ENCODE measurements around the gene EDIL3. TPM values are rescaled to one million over a fixed set of nuclear protein-coding genes. Genes with fewer than 3 reads are reported as not detected.

The EDIL3 gene
- total RNA-seq, 1 experiment from 2014 or later = 17.6 TPM

GRCh38 chr5:83925955-83926337 lies 458.7 kb downstream of the EDIL3 start:
- Histone ChIP-seq H3K27ac (ENCODE audit: low read length) (no peak overlapping the region), H3K27me3 (ENCODE audit: control insufficient read depth, insufficient read depth, low read length) (no peaks in the 10 kb centered on the region), H3K4me1 (ENCODE audit: control insufficient read depth, insufficient read depth, low read length) (no peaks in the 10 kb centered on the region), H3K9me3 (ENCODE audit: control insufficient read depth, insufficient read depth, low read depth, low read length) (no peaks in the 10 kb centered on the region), H3K36me3 (ENCODE audit: control insufficient read depth, insufficient read depth, low read length) (no peaks in the 10 kb centered on the region), H3K4me3 (ENCODE audit: low read depth in 2 of 2, low read length in 2 of 2) (no peak overlapping the region)
- ChIA-PET CTCF (no interaction called here), POLR2A (no interaction called here)
- BruUV-seq (replicated peaks) = no TSS peak
- DNase-seq (ENCODE audit: low read depth, low spot score) (no peak), ATAC-seq (no peak)
- in situ Hi-C loops (cut with HindIII; ENCODE audit: low pct_unique_long_range_greater_than_20kb, low sequenced_read_pairs) (no loop called here), intact Hi-C loops (cut with micrococcal nuclease; ENCODE audit: unreplicated experiment) (no loop called here)
- TF ChIP-seq TCF7L2 (IDR thresholded peaks at IDR 0.05; ENCODE audit: low read depth, low read length) = no peak
- TF ChIP-seq POLR2AphosphoS5 (IDR thresholded peaks at IDR 0.05; ENCODE audit: low read depth, low read length) = no peak
- TF ChIP-seq REST (IDR thresholded peaks at IDR 0.05; ENCODE audit: insufficient read depth in 1 of 2, low read depth in 2 of 2, low read length in 1 of 2) = no peak
- TF ChIP-seq CTCF (IDR thresholded peaks at IDR 0.05) = no peak
- TF ChIP-seq SIN3A (IDR thresholded peaks at IDR 0.05; ENCODE audit: borderline replicate concordance, insufficient read depth, low read depth, low read length) = no peak

- TF ChIP-seq TCF7L2 (IDR thresholded peaks at IDR 0.05; ENCODE audit: low read depth, low read length) = no peak
- no peak for TF ChIP-seq POLR2AphosphoS5 (IDR thresholded peaks at IDR 0.05; ENCODE audit: low read depth, low read length)
- no peak for TF ChIP-seq REST (IDR thresholded peaks at IDR 0.05; ENCODE audit: insufficient read depth in 1 of 2, low read depth in 2 of 2, low read length in 1 of 2)
- TF ChIP-seq SIN3A (IDR thresholded peaks at IDR 0.05; ENCODE audit: borderline replicate concordance, insufficient read depth, low read depth, low read length) = no peak
- no peak for TF ChIP-seq CTCF (IDR thresholded peaks at IDR 0.05)
- ATAC-seq (no peak), DNase-seq (ENCODE audit: low read depth, low spot score) (no peak)
- no peaks in the 10 kb centered on the region for H3K9me3 ChIP-seq (ENCODE audit: control insufficient read depth, insufficient read depth, low read depth, low read length)
- no peak overlapping the region for H3K4me3 ChIP-seq (ENCODE audit: low read depth in 2 of 2, low read length in 2 of 2)
- in situ Hi-C loops (cut with HindIII; ENCODE audit: low pct_unique_long_range_greater_than_20kb, low sequenced_read_pairs) (no loop called here), intact Hi-C loops (cut with micrococcal nuclease; ENCODE audit: unreplicated experiment) (no loop called here)
- BruUV-seq (replicated peaks) = no TSS peak
- no peaks in the 10 kb centered on the region for H3K4me1 ChIP-seq (ENCODE audit: control insufficient read depth, insufficient read depth, low read length)
- POLR2A ChIA-PET = no interaction called here
- H3K36me3 ChIP-seq (ENCODE audit: control insufficient read depth, insufficient read depth, low read length) = no peaks in the 10 kb centered on the region
- H3K27me3 ChIP-seq (ENCODE audit: control insufficient read depth, insufficient read depth, low read length) = no peaks in the 10 kb centered on the region
- H3K27ac ChIP-seq (ENCODE audit: low read length) = no peak overlapping the region
- CTCF ChIA-PET = no interaction called here
Observed at GRCh38 chr5:83925321-83925954, 459.2 kb downstream of the EDIL3 start.
